ENCODE measurements around the gene TDRD15. TPM values are rescaled to one million over a fixed set of nuclear protein-coding genes. Genes with fewer than 3 reads are reported as not detected.
"Not testable (repeated sequence)": the region's sequence is repeated elsewhere in the genome, so short reads cannot be mapped to it uniquely, and the experiment has no call there.

TDRD15 gene
- polyA plus RNA-seq, 1 donor (not counting 4 experiments of a cell fraction or from before 2014, with no cell fraction given), result not detected

GRCh38 chr2:21148718-21149117, 24.9 kb downstream of the TDRD15 start:
- H3K27me3 ChIP-seq (ENCODE audit: control insufficient read depth, extremely low read depth, insufficient read depth, low read length), result no peaks in the 10 kb centered on the region
- no peaks in the 10 kb centered on the region for H3K36me3 ChIP-seq (ENCODE audit: control insufficient read depth in 2 of 2, extremely low read depth in 1 of 2, insufficient read depth in 2 of 2, low read length in 2 of 2)
- no peak overlapping the region for H3K4me3 ChIP-seq (ENCODE audit: control insufficient read depth in 2 of 3, extremely low read depth in 1 of 3, insufficient read depth in 2 of 3, low read depth in 1 of 3, low read length in 3 of 3)
- no peak overlapping the region for H3K4me2 ChIP-seq (ENCODE audit: control insufficient read depth, extremely low read depth, insufficient read depth, low read depth, low read length)
- H3K79me2 ChIP-seq (ENCODE audit: control insufficient read depth, insufficient read depth, low read length), result no peaks in the 10 kb centered on the region
- DNase-seq (ENCODE audit: low read depth, low spot score), result no peak
- H3K9me1 ChIP-seq (ENCODE audit: control insufficient read depth, extremely low read depth, insufficient read depth, low read length), result no peaks in the 10 kb centered on the region
- no peak for FAIRE-seq
- no peaks in the 10 kb centered on the region for H3K9me3 ChIP-seq (ENCODE audit: control insufficient read depth, low read depth, low read length)
- H3K27ac ChIP-seq (ENCODE audit: control insufficient read depth, insufficient read depth, low read length), result no peak overlapping the region
- no peak for TF ChIP-seq CTCF (optimal IDR thresholded peaks at IDR 0.05 in 1 of 3, IDR thresholded peaks at IDR 0.05 in 1 of 3, conservative IDR thresholded peaks at IDR 0.05 in 1 of 3; ENCODE audit: extremely low read depth in 1 of 3, insufficient read depth in 2 of 3, low read length in 3 of 3)
- no peak for TF ChIP-seq EZH2 (IDR thresholded peaks at IDR 0.05; ENCODE audit: low read length)
- no peak overlapping the region for H2AFZ ChIP-seq (ENCODE audit: control insufficient read depth, low read length)
- no peaks in the 10 kb centered on the region for H3K4me1 ChIP-seq (ENCODE audit: control insufficient read depth, extremely low read depth, insufficient read depth, low read length)
- dilution Hi-C loops (cut with MboI; ENCODE audit: extremely low pct_ligation_motif_present, low sequenced_read_pairs), result no loop called here
- H3K9ac ChIP-seq (ENCODE audit: control insufficient read depth, extremely low read depth, insufficient read depth, low read length), result no peak overlapping the region
- H4K20me1 ChIP-seq (ENCODE audit: control insufficient read depth, extremely low read depth, insufficient read depth, low read length), result no peaks in the 10 kb centered on the region

GRCh38 chr2:21151234-21151633, 27.5 kb downstream of the TDRD15 start:
- H3K36me3 ChIP-seq (ENCODE audit: control insufficient read depth in 2 of 2, extremely low read depth in 1 of 2, insufficient read depth in 2 of 2, low read length in 2 of 2); H3K27ac ChIP-seq (ENCODE audit: control insufficient read depth, insufficient read depth, low read length); H3K4me3 ChIP-seq (ENCODE audit: control insufficient read depth in 2 of 3, extremely low read depth in 1 of 3, insufficient read depth in 2 of 3, low read depth in 1 of 3, low read length in 3 of 3); H3K79me2 ChIP-seq (ENCODE audit: control insufficient read depth, insufficient read depth, low read length); dilution Hi-C loops (cut with MboI; ENCODE audit: extremely low pct_ligation_motif_present, low sequenced_read_pairs); H3K4me1 ChIP-seq (ENCODE audit: control insufficient read depth, extremely low read depth, insufficient read depth, low read length); H4K20me1 ChIP-seq (ENCODE audit: control insufficient read depth, extremely low read depth, insufficient read depth, low read length); DNase-seq (ENCODE audit: low read depth, low spot score); H3K27me3 ChIP-seq (ENCODE audit: control insufficient read depth, extremely low read depth, insufficient read depth, low read length); FAIRE-seq; H3K9me1 ChIP-seq (ENCODE audit: control insufficient read depth, extremely low read depth, insufficient read depth, low read length); H3K9ac ChIP-seq (ENCODE audit: control insufficient read depth, extremely low read depth, insufficient read depth, low read length); H3K4me2 ChIP-seq (ENCODE audit: control insufficient read depth, extremely low read depth, insufficient read depth, low read depth, low read length); H3K9me3 ChIP-seq (ENCODE audit: control insufficient read depth, low read depth, low read length); H2AFZ ChIP-seq (ENCODE audit: control insufficient read depth, low read length): not testable (repeated sequence)

GRCh38 chr2:21155365-21156136, 31.8 kb downstream of the TDRD15 start:
- H3K9me1 ChIP-seq (ENCODE audit: control insufficient read depth, extremely low read depth, insufficient read depth, low read length), result no peaks in the 10 kb centered on the region
- no peaks in the 10 kb centered on the region for H3K27me3 ChIP-seq (ENCODE audit: control insufficient read depth, extremely low read depth, insufficient read depth, low read length)
- H3K36me3 ChIP-seq (ENCODE audit: control insufficient read depth in 2 of 2, extremely low read depth in 1 of 2, insufficient read depth in 2 of 2, low read length in 2 of 2), result no peaks in the 10 kb centered on the region
- no peak for TF ChIP-seq CTCF (optimal IDR thresholded peaks at IDR 0.05 in 1 of 3, IDR thresholded peaks at IDR 0.05 in 1 of 3, conservative IDR thresholded peaks at IDR 0.05 in 1 of 3; ENCODE audit: extremely low read depth in 1 of 3, insufficient read depth in 2 of 3, low read length in 3 of 3)
- TF ChIP-seq EZH2 (IDR thresholded peaks at IDR 0.05; ENCODE audit: low read length), result no peak
- no peak overlapping the region for H3K27ac ChIP-seq (ENCODE audit: control insufficient read depth, insufficient read depth, low read length)
- no peaks in the 10 kb centered on the region for H3K79me2 ChIP-seq (ENCODE audit: control insufficient read depth, insufficient read depth, low read length)
- DNase-seq (ENCODE audit: low read depth, low spot score) (no peak), FAIRE-seq (no peak)
- dilution Hi-C loops (cut with MboI; ENCODE audit: extremely low pct_ligation_motif_present, low sequenced_read_pairs), result no loop called here
- no peak overlapping the region for H2AFZ ChIP-seq (ENCODE audit: control insufficient read depth, low read length)
- H4K20me1 ChIP-seq (ENCODE audit: control insufficient read depth, extremely low read depth, insufficient read depth, low read length), result no peaks in the 10 kb centered on the region
- H3K4me1 ChIP-seq (ENCODE audit: control insufficient read depth, extremely low read depth, insufficient read depth, low read length), result no peaks in the 10 kb centered on the region
- H3K4me3 ChIP-seq (ENCODE audit: control insufficient read depth in 2 of 3, extremely low read depth in 1 of 3, insufficient read depth in 2 of 3, low read depth in 1 of 3, low read length in 3 of 3), result no peak overlapping the region
- H3K9ac ChIP-seq (ENCODE audit: control insufficient read depth, extremely low read depth, insufficient read depth, low read length), result no peak overlapping the region
- no peak overlapping the region for H3K4me2 ChIP-seq (ENCODE audit: control insufficient read depth, extremely low read depth, insufficient read depth, low read depth, low read length)
- H3K9me3 ChIP-seq (ENCODE audit: control insufficient read depth, low read depth, low read length), result no peaks in the 10 kb centered on the region

Measured in keratinocyte (primary cell).